ENCODE measurements around the gene RALGAPA2.

Gene RALGAPA2

DNA sequence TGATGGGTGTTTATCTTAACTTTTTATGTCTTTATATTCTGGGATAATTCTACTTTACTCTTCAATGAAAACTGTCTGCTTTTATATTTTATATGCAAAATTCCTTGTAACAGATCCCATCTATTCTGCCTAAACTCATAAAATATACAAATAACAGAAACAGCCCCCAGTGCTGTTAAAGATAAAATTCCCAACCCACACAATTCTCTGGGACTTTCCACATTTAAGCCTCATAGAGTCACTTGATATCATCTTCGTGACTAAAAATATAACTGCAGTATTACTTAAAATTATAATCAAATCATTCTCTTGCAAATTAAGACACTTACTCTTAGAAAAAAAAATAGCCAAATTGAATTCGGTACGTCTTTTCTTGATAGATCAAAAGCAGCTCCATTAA is 284.4 kb downstream of the RALGAPA2 start:
- Histone ChIP-seq H4K20me1 (ENCODE audit: insufficient read depth, low read length, poor library complexity, severe bottlenecking) (no peaks in the 10 kb centered on the region), H3K9me2 (replicated peaks; ENCODE audit: low read depth, low read length) (no peaks in the 10 kb centered on the region), H3K36me3 (ENCODE audit: insufficient read depth, low read length) (no peaks in the 10 kb centered on the region), H2AFZ (ENCODE audit: low read length) (no peak overlapping the region), H3K4me1 (ENCODE audit: insufficient read depth, low read length, poor library complexity, severe bottlenecking) (peaks cover 4% of the 10 kb centered on the region), H3K79me2 (ENCODE audit: insufficient read depth, low read length) (no peaks in the 10 kb centered on the region), H3K9me3 (ENCODE audit: insufficient read depth, low read depth, low read length) (no peaks in the 10 kb centered on the region), H3K9ac (ENCODE audit: low read depth, low read length, poor library complexity, severe bottlenecking) (no peak overlapping the region), H3F3A (ENCODE audit: low read depth) (no peaks in the 10 kb centered on the region), H3K4me2 (ENCODE audit: low read depth, low read length, poor library complexity, severe bottlenecking) (no peak overlapping the region), H3K4me3 (ENCODE audit: low read length, poor library complexity, severe bottlenecking) (no peak overlapping the region), H3K27me3 (ENCODE audit: insufficient read depth, low read length, poor library complexity, severe bottlenecking) (no peaks in the 10 kb centered on the region)
- TF ChIP-seq, protein P1, sequence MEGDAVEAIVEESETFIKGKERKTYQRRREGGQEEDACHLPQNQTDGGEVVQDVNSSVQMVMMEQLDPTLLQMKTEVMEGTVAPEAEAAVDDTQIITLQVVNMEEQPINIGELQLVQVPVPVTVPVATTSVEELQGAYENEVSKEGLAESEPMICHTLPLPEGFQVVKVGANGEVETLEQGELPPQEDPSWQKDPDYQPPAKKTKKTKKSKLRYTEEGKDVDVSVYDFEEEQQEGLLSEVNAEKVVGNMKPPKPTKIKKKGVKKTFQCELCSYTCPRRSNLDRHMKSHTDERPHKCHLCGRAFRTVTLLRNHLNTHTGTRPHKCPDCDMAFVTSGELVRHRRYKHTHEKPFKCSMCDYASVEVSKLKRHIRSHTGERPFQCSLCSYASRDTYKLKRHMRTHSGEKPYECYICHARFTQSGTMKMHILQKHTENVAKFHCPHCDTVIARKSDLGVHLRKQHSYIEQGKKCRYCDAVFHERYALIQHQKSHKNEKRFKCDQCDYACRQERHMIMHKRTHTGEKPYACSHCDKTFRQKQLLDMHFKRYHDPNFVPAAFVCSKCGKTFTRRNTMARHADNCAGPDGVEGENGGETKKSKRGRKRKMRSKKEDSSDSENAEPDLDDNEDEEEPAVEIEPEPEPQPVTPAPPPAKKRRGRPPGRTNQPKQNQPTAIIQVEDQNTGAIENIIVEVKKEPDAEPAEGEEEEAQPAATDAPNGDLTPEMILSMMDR (conservative IDR thresholded peaks at IDR 0.05; ENCODE audit: low read length) = no peak
- no peak for TF ChIP-seq EZH2phosphoT487 (IDR thresholded peaks at IDR 0.05; ENCODE audit: borderline replicate concordance)

DNA sequence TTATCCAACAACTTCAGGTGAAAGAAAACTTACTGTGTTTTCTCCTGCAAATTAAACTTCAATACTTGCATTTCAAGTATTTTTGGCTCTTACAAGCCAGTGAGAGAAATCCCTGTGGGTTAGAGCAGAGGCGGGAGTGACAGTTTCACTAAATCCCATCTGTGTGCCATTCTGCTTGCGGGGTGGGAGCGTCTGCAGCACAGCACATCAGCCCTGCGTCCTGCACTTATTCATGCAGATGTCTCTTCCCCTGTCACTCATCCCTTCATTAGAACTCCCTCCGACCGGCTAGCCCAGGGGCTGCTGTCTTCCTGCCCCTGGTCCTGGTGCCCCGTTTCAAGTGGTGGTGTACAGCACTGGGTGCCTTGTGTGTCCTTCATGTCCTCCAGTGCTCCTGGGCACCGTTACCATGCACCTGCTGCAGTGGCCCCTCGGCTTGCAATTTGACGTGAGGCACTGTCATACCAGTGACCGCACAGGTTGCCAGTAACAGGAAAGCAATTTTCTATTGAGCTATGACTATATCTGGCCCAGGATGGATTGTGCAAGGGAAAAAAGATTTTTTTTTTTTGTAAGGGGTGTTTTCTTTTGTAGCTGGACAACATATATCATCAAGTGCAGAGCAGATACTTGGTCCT is 285.1 kb downstream of the RALGAPA2 start:
- no peaks in the 10 kb centered on the region for H3K36me3 ChIP-seq (ENCODE audit: insufficient read depth, low read length)
- H3K4me3 ChIP-seq (ENCODE audit: low read length, poor library complexity, severe bottlenecking) = no peak overlapping the region
- no peaks in the 10 kb centered on the region for H3K9me2 ChIP-seq (replicated peaks; ENCODE audit: low read depth, low read length)
- H3K4me2 ChIP-seq (ENCODE audit: low read depth, low read length, poor library complexity, severe bottlenecking) = no peak overlapping the region
- H4K20me1 ChIP-seq (ENCODE audit: insufficient read depth, low read length, poor library complexity, severe bottlenecking) = no peaks in the 10 kb centered on the region
- H3K79me2 ChIP-seq (ENCODE audit: insufficient read depth, low read length) = no peaks in the 10 kb centered on the region
- no peaks in the 10 kb centered on the region for H3K9me3 ChIP-seq (ENCODE audit: insufficient read depth, low read depth, low read length)
- no peaks in the 10 kb centered on the region for H3F3A ChIP-seq (ENCODE audit: low read depth)
- no peak overlapping the region for H2AFZ ChIP-seq (ENCODE audit: low read length)
- peaks cover 4% of the 10 kb centered on the region for H3K4me1 ChIP-seq (ENCODE audit: insufficient read depth, low read length, poor library complexity, severe bottlenecking)
- TF ChIP-seq EZH2phosphoT487 (IDR thresholded peaks at IDR 0.05; ENCODE audit: borderline replicate concordance) = no peak
- TF ChIP-seq, protein P1 (conservative IDR thresholded peaks at IDR 0.05; ENCODE audit: low read length) = no peak
- no peak overlapping the region for H3K9ac ChIP-seq (ENCODE audit: low read depth, low read length, poor library complexity, severe bottlenecking)
- no peaks in the 10 kb centered on the region for H3K27me3 ChIP-seq (ENCODE audit: insufficient read depth, low read length, poor library complexity, severe bottlenecking)

DNA sequence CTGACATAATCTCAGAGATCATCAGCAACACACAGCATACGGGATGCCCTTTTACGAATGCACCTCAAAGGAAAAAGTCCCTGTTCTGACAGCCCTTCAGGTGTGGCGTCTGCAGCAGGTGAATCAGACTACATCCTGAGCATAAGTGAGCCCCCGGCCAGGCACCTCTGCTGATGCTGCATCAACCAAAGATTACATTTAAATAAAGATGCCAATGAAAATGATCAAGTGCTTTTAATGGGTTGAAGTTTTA is 285.9 kb downstream of the RALGAPA2 start:
- H3K9me3 ChIP-seq (ENCODE audit: insufficient read depth, low read depth, low read length) = no peaks in the 10 kb centered on the region
- no peak overlapping the region for H2AFZ ChIP-seq (ENCODE audit: low read length)
- no peak overlapping the region for H3K9ac ChIP-seq (ENCODE audit: low read depth, low read length, poor library complexity, severe bottlenecking)
- no peaks in the 10 kb centered on the region for H3F3A ChIP-seq (ENCODE audit: low read depth)
- no peak overlapping the region for H3K4me2 ChIP-seq (ENCODE audit: low read depth, low read length, poor library complexity, severe bottlenecking)
- no peaks in the 10 kb centered on the region for H3K9me2 ChIP-seq (replicated peaks; ENCODE audit: low read depth, low read length)
- peaks cover 4% of the 10 kb centered on the region for H3K4me1 ChIP-seq (ENCODE audit: insufficient read depth, low read length, poor library complexity, severe bottlenecking)
- no peaks in the 10 kb centered on the region for H3K79me2 ChIP-seq (ENCODE audit: insufficient read depth, low read length)
- no peaks in the 10 kb centered on the region for H4K20me1 ChIP-seq (ENCODE audit: insufficient read depth, low read length, poor library complexity, severe bottlenecking)
- no peaks in the 10 kb centered on the region for H3K27me3 ChIP-seq (ENCODE audit: insufficient read depth, low read length, poor library complexity, severe bottlenecking)
- H3K36me3 ChIP-seq (ENCODE audit: insufficient read depth, low read length) = no peaks in the 10 kb centered on the region
- TF ChIP-seq EZH2phosphoT487 (IDR thresholded peaks at IDR 0.05; ENCODE audit: borderline replicate concordance) = no peak
- TF ChIP-seq, protein P1 (conservative IDR thresholded peaks at IDR 0.05; ENCODE audit: low read length) = no peak
- H3K4me3 ChIP-seq (ENCODE audit: low read length, poor library complexity, severe bottlenecking) = no peak overlapping the region
